ENCODE results near the gene CERT1.

Gene CERT1

GRCh38 chr5:75521195-75521594 lies 9.8 kb upstream of the CERT1 start:
- TF ChIP-seq EZH2 (IDR thresholded peaks at IDR 0.05; ENCODE audit: borderline replicate concordance, low read length): no peak
- no peak for TF ChIP-seq CTCF (IDR thresholded peaks at IDR 0.05; ENCODE audit: low read length)
- Histone ChIP-seq H3F3A (ENCODE audit: insufficient read depth, low read length) (no peaks in the 10 kb centered on the region), H3K9ac (ENCODE audit: low read length) (no peak overlapping the region), H3K79me2 (ENCODE audit: insufficient read depth, low read length) (peaks cover 42% of the 10 kb centered on the region), H3K9me3 (ENCODE audit: low read length) (peaks cover 13% of the 10 kb centered on the region), H3K27ac (ENCODE audit: low read depth, low read length, poor library complexity, severe bottlenecking) (no peak overlapping the region), H4K20me1 (ENCODE audit: insufficient read depth, low read length) (no peaks in the 10 kb centered on the region), H2AFZ (ENCODE audit: low read length) (no peak overlapping the region), H3K36me3 (ENCODE audit: insufficient read depth, low read length) (peaks cover 8% of the 10 kb centered on the region), H3K4me3 (ENCODE audit: low read depth, low read length, poor library complexity, severe bottlenecking) (no peak overlapping the region), H3K4me2 (ENCODE audit: low read length) (no peak overlapping the region), H3K4me1 (ENCODE audit: insufficient read depth, low read length, severe bottlenecking) (peaks cover 7% of the 10 kb centered on the region), H3K27me3 (ENCODE audit: insufficient read depth, low read length) (no peaks in the 10 kb centered on the region), H3K9me2 (ENCODE audit: low read depth, low read length) (no peaks in the 10 kb centered on the region)

GRCh38 chr5:75519761-75520160 lies 8.3 kb upstream of the CERT1 start:
- H3K4me3 ChIP-seq (ENCODE audit: low read depth, low read length, poor library complexity, severe bottlenecking): no peak overlapping the region
- H3K9me3 ChIP-seq (ENCODE audit: low read length): peaks cover 13% of the 10 kb centered on the region
- no peak overlapping the region for H3K9ac ChIP-seq (ENCODE audit: low read length)
- no peak overlapping the region for H2AFZ ChIP-seq (ENCODE audit: low read length)
- peaks cover 8% of the 10 kb centered on the region for H3K36me3 ChIP-seq (ENCODE audit: insufficient read depth, low read length)
- no peaks in the 10 kb centered on the region for H4K20me1 ChIP-seq (ENCODE audit: insufficient read depth, low read length)
- H3K4me2 ChIP-seq (ENCODE audit: low read length): no peak overlapping the region
- H3F3A ChIP-seq (ENCODE audit: insufficient read depth, low read length): no peaks in the 10 kb centered on the region
- TF ChIP-seq EZH2 (IDR thresholded peaks at IDR 0.05; ENCODE audit: borderline replicate concordance, low read length): no peak
- TF ChIP-seq CTCF (IDR thresholded peaks at IDR 0.05; ENCODE audit: low read length): no peak
- peaks cover 9% of the 10 kb centered on the region for H3K4me1 ChIP-seq (ENCODE audit: insufficient read depth, low read length, severe bottlenecking)
- no peaks in the 10 kb centered on the region for H3K9me2 ChIP-seq (ENCODE audit: low read depth, low read length)
- H3K27me3 ChIP-seq (ENCODE audit: insufficient read depth, low read length): no peaks in the 10 kb centered on the region
- H3K79me2 ChIP-seq (ENCODE audit: insufficient read depth, low read length): peaks cover 52% of the 10 kb centered on the region
- H3K27ac ChIP-seq (ENCODE audit: low read depth, low read length, poor library complexity, severe bottlenecking): no peak overlapping the region

- TF ChIP-seq EZH2 (IDR thresholded peaks at IDR 0.05; ENCODE audit: borderline replicate concordance, low read length) (no peak), CTCF (IDR thresholded peaks at IDR 0.05; ENCODE audit: low read length) (no peak)
- H3K4me2 ChIP-seq (ENCODE audit: low read length): peak overlapping the region; percentile 81
Observed at GRCh38 chr5:75514323-75514722, 2.9 kb upstream of the CERT1 start.

More at GRCh38 chr5:75514323-75514722, 2.9 kb upstream of the CERT1 start:
- H3K9me2 ChIP-seq (ENCODE audit: low read depth, low read length): no peaks in the 10 kb centered on the region
- no peak overlapping the region for H2AFZ ChIP-seq (ENCODE audit: low read length)
- H3F3A ChIP-seq (ENCODE audit: insufficient read depth, low read length): no peaks in the 10 kb centered on the region
- H3K27me3 ChIP-seq (ENCODE audit: insufficient read depth, low read length): no peaks in the 10 kb centered on the region
- H3K36me3 ChIP-seq (ENCODE audit: insufficient read depth, low read length): no peaks in the 10 kb centered on the region; the same call in 1 of the 2 replicates
- peaks cover 63% of the 10 kb centered on the region for H3K79me2 ChIP-seq (ENCODE audit: insufficient read depth, low read length)
- peaks cover 46% of the 10 kb centered on the region for H3K4me1 ChIP-seq (ENCODE audit: insufficient read depth, low read length, severe bottlenecking)
- no peak overlapping the region for H3K9ac ChIP-seq (ENCODE audit: low read length)
- no peaks in the 10 kb centered on the region for H3K9me3 ChIP-seq (ENCODE audit: low read length)
- peak overlapping the region; percentile 29 for H3K27ac ChIP-seq (ENCODE audit: low read depth, low read length, poor library complexity, severe bottlenecking)
- peak overlapping the region; percentile 88 for H3K4me3 ChIP-seq (ENCODE audit: low read depth, low read length, poor library complexity, severe bottlenecking)
- H4K20me1 ChIP-seq (ENCODE audit: insufficient read depth, low read length): no peaks in the 10 kb centered on the region

All from OCI-LY1 (cell line).